Measurements from ENCODE around the gene JMJD6. TPM values are rescaled to one million over a fixed set of nuclear protein-coding genes. Genes with fewer than 3 reads are reported as not detected.

Gene JMJD6
- total RNA-seq, 1 experiment from 2014 or later, result 60.0 TPM

GRCh38 chr17:76702076-76702475 lies 24.3 kb downstream of the JMJD6 start:
- CTCF ChIA-PET, result no interaction called here
- H3K27ac ChIP-seq (ENCODE audit: low read length), result no peak overlapping the region

GRCh38 chr17:76701471-76701967 lies 24.9 kb downstream of the JMJD6 start:
- Histone ChIP-seq H3K4me3 (ENCODE audit: low read depth in 2 of 2, low read length in 2 of 2) (no peak overlapping the region), H3K27ac (ENCODE audit: low read length) (no peak overlapping the region), H3K4me1 (ENCODE audit: control insufficient read depth, insufficient read depth, low read length) (peaks cover 26% of the 10 kb centered on the region), H3K27me3 (ENCODE audit: control insufficient read depth, insufficient read depth, low read length) (no peaks in the 10 kb centered on the region), H3K9me3 (ENCODE audit: control insufficient read depth, insufficient read depth, low read depth, low read length) (no peaks in the 10 kb centered on the region), H3K36me3 (ENCODE audit: control insufficient read depth, insufficient read depth, low read length) (no peaks in the 10 kb centered on the region)
- ChIA-PET CTCF (no interaction called here), POLR2A (interaction anchor here (0.5 kb wide), 1 partner anchor 203 kb away, joined by 7 read pairs; no protein-coding TSS in a partner anchor)
- intact Hi-C loops (cut with micrococcal nuclease; ENCODE audit: unreplicated experiment) (no loop called here), in situ Hi-C loops (cut with HindIII; ENCODE audit: low pct_unique_long_range_greater_than_20kb, low sequenced_read_pairs) (no loop called here)
- BruUV-seq (replicated peaks), result no TSS peak
- ATAC-seq (0 out of 2 replicates have a peak, but pooled peaks have one; percentile 12), DNase-seq (ENCODE audit: low read depth, low spot score) (no peak)
- TF ChIP-seq, protein P1, sequence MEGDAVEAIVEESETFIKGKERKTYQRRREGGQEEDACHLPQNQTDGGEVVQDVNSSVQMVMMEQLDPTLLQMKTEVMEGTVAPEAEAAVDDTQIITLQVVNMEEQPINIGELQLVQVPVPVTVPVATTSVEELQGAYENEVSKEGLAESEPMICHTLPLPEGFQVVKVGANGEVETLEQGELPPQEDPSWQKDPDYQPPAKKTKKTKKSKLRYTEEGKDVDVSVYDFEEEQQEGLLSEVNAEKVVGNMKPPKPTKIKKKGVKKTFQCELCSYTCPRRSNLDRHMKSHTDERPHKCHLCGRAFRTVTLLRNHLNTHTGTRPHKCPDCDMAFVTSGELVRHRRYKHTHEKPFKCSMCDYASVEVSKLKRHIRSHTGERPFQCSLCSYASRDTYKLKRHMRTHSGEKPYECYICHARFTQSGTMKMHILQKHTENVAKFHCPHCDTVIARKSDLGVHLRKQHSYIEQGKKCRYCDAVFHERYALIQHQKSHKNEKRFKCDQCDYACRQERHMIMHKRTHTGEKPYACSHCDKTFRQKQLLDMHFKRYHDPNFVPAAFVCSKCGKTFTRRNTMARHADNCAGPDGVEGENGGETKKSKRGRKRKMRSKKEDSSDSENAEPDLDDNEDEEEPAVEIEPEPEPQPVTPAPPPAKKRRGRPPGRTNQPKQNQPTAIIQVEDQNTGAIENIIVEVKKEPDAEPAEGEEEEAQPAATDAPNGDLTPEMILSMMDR (IDR thresholded peaks at IDR 0.05), result no peak
- TF ChIP-seq, protein P2, sequence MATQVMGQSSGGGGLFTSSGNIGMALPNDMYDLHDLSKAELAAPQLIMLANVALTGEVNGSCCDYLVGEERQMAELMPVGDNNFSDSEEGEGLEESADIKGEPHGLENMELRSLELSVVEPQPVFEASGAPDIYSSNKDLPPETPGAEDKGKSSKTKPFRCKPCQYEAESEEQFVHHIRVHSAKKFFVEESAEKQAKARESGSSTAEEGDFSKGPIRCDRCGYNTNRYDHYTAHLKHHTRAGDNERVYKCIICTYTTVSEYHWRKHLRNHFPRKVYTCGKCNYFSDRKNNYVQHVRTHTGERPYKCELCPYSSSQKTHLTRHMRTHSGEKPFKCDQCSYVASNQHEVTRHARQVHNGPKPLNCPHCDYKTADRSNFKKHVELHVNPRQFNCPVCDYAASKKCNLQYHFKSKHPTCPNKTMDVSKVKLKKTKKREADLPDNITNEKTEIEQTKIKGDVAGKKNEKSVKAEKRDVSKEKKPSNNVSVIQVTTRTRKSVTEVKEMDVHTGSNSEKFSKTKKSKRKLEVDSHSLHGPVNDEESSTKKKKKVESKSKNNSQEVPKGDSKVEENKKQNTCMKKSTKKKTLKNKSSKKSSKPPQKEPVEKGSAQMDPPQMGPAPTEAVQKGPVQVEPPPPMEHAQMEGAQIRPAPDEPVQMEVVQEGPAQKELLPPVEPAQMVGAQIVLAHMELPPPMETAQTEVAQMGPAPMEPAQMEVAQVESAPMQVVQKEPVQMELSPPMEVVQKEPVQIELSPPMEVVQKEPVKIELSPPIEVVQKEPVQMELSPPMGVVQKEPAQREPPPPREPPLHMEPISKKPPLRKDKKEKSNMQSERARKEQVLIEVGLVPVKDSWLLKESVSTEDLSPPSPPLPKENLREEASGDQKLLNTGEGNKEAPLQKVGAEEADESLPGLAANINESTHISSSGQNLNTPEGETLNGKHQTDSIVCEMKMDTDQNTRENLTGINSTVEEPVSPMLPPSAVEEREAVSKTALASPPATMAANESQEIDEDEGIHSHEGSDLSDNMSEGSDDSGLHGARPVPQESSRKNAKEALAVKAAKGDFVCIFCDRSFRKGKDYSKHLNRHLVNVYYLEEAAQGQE (IDR thresholded peaks at IDR 0.05; ENCODE audit: insufficient read depth in 1 of 2, low read depth in 2 of 2, low read length in 1 of 2), result no peak
- TF ChIP-seq TCF7L2 (IDR thresholded peaks at IDR 0.05; ENCODE audit: low read depth, low read length) (no peak), POLR2AphosphoS5 (IDR thresholded peaks at IDR 0.05; ENCODE audit: low read depth, low read length) (no peak), SIN3A (IDR thresholded peaks at IDR 0.05; ENCODE audit: borderline replicate concordance, insufficient read depth, low read depth, low read length) (no peak)

More at GRCh38 chr17:76702076-76702475, 24.3 kb downstream of the JMJD6 start:
- Histone ChIP-seq H3K36me3 (ENCODE audit: control insufficient read depth, insufficient read depth, low read length) (no peaks in the 10 kb centered on the region), H3K9me3 (ENCODE audit: control insufficient read depth, insufficient read depth, low read depth, low read length) (no peaks in the 10 kb centered on the region), H3K27me3 (ENCODE audit: control insufficient read depth, insufficient read depth, low read length) (no peaks in the 10 kb centered on the region), H3K4me1 (ENCODE audit: control insufficient read depth, insufficient read depth, low read length) (peaks cover 23% of the 10 kb centered on the region), H3K4me3 (ENCODE audit: low read depth in 2 of 2, low read length in 2 of 2) (no peak overlapping the region)
- in situ Hi-C loops (cut with HindIII; ENCODE audit: low pct_unique_long_range_greater_than_20kb, low sequenced_read_pairs) (no loop called here), intact Hi-C loops (cut with micrococcal nuclease; ENCODE audit: unreplicated experiment) (no loop called here)
- no TSS peak for BruUV-seq (replicated peaks)
- POLR2A ChIA-PET, result interaction anchor here (0.5 to 0.7 kb wide), 2 partner anchors 98 to 204 kb away, joined by 3 to 7 read pairs; no protein-coding TSS in a partner anchor
- ATAC-seq, result no peak
- TF ChIP-seq SIN3A (IDR thresholded peaks at IDR 0.05; ENCODE audit: borderline replicate concordance, insufficient read depth, low read depth, low read length), result no peak
- TF ChIP-seq, protein P2 (IDR thresholded peaks at IDR 0.05; ENCODE audit: insufficient read depth in 1 of 2, low read depth in 2 of 2, low read length in 1 of 2), result no peak
- TF ChIP-seq TCF7L2 (IDR thresholded peaks at IDR 0.05; ENCODE audit: low read depth, low read length), result no peak
- TF ChIP-seq, protein P1 (IDR thresholded peaks at IDR 0.05), result no peak
- DNase-seq (ENCODE audit: low read depth, low spot score), result no peak
